K562 (cell line): ENCODE data around the gene WDR90. TPM values are rescaled to one million over a fixed set of nuclear protein-coding genes. Genes with fewer than 3 reads are reported as not detected.

ENCODE experiments used
- ASH1L ChIP-seq: fragments of 450-650 bp; IDR thresholded peaks from 2 replicates; pipeline ENCODE4 v1.6.1; 2018; ENCODE audit warnings: borderline replicate concordance, mild to moderate bottlenecking, low read depth; ENCODE audit not compliant: partially characterized antibody
- CXXC5 ChIP-seq: fragments of 250-450 bp; sonication (Bioruptor Pico); IDR thresholded peaks from 2 replicates; pipeline ENCODE4 v1.8.0; 2022; ENCODE audit warnings: inconsistent platforms, mild to moderate bottlenecking, moderate library complexity
- ELF4 ChIP-seq: fragments of 450-650 bp; formaldehyde crosslinking; IDR thresholded peaks from 2 replicates; pipeline ENCODE4 v1.4.0; 2022; ENCODE audit warnings: missing genetic modification characterization
- HNRNPH1 ChIP-seq: fragments of 200-400 bp; formaldehyde crosslinking; optimal IDR thresholded peaks from 2 replicates; pipeline ENCODE3; 2017; ENCODE audit warnings: low read depth, mild to moderate bottlenecking, low read length, moderate library complexity
- MECOM ChIP-seq: fragments of 250-450 bp; sonication (Bioruptor Pico); IDR thresholded peaks from 2 replicates; pipeline ENCODE4 v1.8.0; 2022; ENCODE audit warnings: inconsistent platforms
- NFIC ChIP-seq: fragments of 450-650 bp; IDR thresholded peaks from 2 replicates; pipeline ENCODE4 v1.6.1; 2017; ENCODE audit warnings: mild to moderate bottlenecking, inconsistent platforms
- NFIX ChIP-seq: fragments of 250-450 bp; sonication (Bioruptor Pico); IDR thresholded peaks from 2 replicates; pipeline ENCODE4 v1.4.0; 2020; ENCODE audit warnings: low read depth, mild to moderate bottlenecking, moderate library complexity
- SOX6 ChIP-seq: fragments of 450-650 bp; IDR thresholded peaks from 2 replicates; pipeline ENCODE4 v1.6.1; 2014; ENCODE audit warnings: mild to moderate bottlenecking
- YY1 ChIP-seq, 3 experiments: IDR thresholded peaks; 2 replicates each; pipeline ENCODE4 v1.6.1; 2011; ENCODE audit warnings: low read length in 2 of 3, mild to moderate bottlenecking in 2 of 3, moderate library complexity in 2 of 3, borderline replicate concordance in 1 of 3, control low read depth in 1 of 3, low read depth in 1 of 3; ENCODE audit not compliant: insufficient read depth in 3 of 3, insufficient replicate concordance in 2 of 3, control insufficient read depth in 1 of 3, insufficient read length in 1 of 3; ENCODE audit errors: extremely low read depth in 1 of 3
- ZC3H8 ChIP-seq: fragments of 450-650 bp; IDR thresholded peaks from 2 replicates; pipeline ENCODE4 v1.6.1; 2017
- ZNF12 ChIP-seq: sonication (generic); formaldehyde crosslinking; IDR thresholded peaks from 2 replicates; pipeline ENCODE4 v1.4.0; 2020; ENCODE audit warnings: mild to moderate bottlenecking, missing genetic modification reagents
- ZNF23 ChIP-seq: fragments of 250-450 bp; sonication (Bioruptor Pico); IDR thresholded peaks from 2 replicates; pipeline ENCODE4 v1.4.0; 2020; ENCODE audit warnings: mild to moderate bottlenecking
- polyA plus RNA-seq, 8 experiments: library from polyadenylated mRNA; depleted of rRNA in 4 of 8; stranded (reverse) in 5 of 8; unstranded in 3 of 8; fragments of >200 nt; fragmentation: Nextera tagmentation in 2 of 8; fragmentation: Illumina TruSeq in 1 of 8; extraction: Ambion mirVana in 2 of 8; extraction: Trizol in 1 of 8; gene quantifications; 2 replicates each; pipeline versions ENCODE4 v1.2.1 to v1.2.3, GENCODE V29; 2011 to 2014; ENCODE audit warnings: inconsistent platforms in 1 of 8, missing spikeins in 1 of 8
- total RNA-seq, 7 experiments: library from RNA; depleted of rRNA in 6 of 7; stranded (reverse); fragments of >200 nt in 6 of 7; fragmentation: Illumina TruSeq in 2 of 7; extraction: Trizol in 2 of 7; gene quantifications; 2 replicates each; pipeline versions ENCODE4 v1.2.1 to v1.2.3, GENCODE V29; 2011 to 2021; ENCODE audit warnings: low replicate concordance in 1 of 7
- TF ChIP-seq, protein P1 (sequence below), 2 experiments: IDR thresholded peaks in 1 of 2; conservative IDR thresholded peaks in 1 of 2; 2 replicates each; pipeline ENCODE4 v1.6.1; 2016; ENCODE audit warnings: low read depth in 2 of 2, mild to moderate bottlenecking in 1 of 2, missing compliant biosample characterization in 1 of 2, missing genetic modification characterization in 1 of 2, moderate library complexity in 1 of 2

The WDR90 gene
- total and polyA plus RNA-seq, 9 of the 15 experiments (the other 6 are each of a cell fraction or from before 2014, with no cell fraction given): 0.44 to 12.6 (median 3.3) TPM

GRCh38 chr16:622920-623280, 26.3 kb upstream of the WDR90 start (continued):
- TF ChIP-seq, protein P1, sequence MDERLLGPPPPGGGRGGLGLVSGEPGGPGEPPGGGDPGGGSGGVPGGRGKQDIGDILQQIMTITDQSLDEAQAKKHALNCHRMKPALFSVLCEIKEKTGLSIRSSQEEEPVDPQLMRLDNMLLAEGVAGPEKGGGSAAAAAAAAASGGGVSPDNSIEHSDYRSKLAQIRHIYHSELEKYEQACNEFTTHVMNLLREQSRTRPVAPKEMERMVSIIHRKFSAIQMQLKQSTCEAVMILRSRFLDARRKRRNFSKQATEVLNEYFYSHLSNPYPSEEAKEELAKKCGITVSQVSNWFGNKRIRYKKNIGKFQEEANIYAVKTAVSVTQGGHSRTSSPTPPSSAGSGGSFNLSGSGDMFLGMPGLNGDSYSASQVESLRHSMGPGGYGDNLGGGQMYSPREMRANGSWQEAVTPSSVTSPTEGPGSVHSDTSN (CRISPR knock-in tag; IDR thresholded peaks at IDR 0.05; ENCODE audit: low read depth): no peak
- TF ChIP-seq, protein P1 (tag; conservative IDR thresholded peaks at IDR 0.05; ENCODE audit: low read depth): no peak
- no peak for TF ChIP-seq ZNF12 (CRISPR knock-in tag)
- TF ChIP-seq ASH1L: no peak
- TF ChIP-seq SOX6: no peak
- no peak for TF ChIP-seq NFIC
- no peak for TF ChIP-seq NFIX
- no peak for TF ChIP-seq ELF4
- no peak for TF ChIP-seq CXXC5 (CRISPR knock-in tag)
- TF ChIP-seq YY1 (IDR thresholded peaks at IDR 0.05; ENCODE audit: borderline replicate concordance in 1 of 3, control insufficient read depth in 1 of 3, extremely low read depth in 1 of 3, insufficient read depth in 3 of 3, insufficient read length in 1 of 3, insufficient replicate concordance in 2 of 3, low read depth in 1 of 3, low read length in 2 of 3): peak in 1 of 3 experiments; percentile 12
- no peak for TF ChIP-seq HNRNPH1
- no peak for TF ChIP-seq ZC3H8
- no peak for TF ChIP-seq MECOM (CRISPR knock-in tag)
- TF ChIP-seq ZNF23 (CRISPR knock-in tag): no peak
- TF ChIP-seq, all 486 proteins: peak for 10
